ENCODE data around the gene CACNA2D3.

Gene CACNA2D3

GRCh38 chr3:54696313-54696712, 574.0 kb downstream of the CACNA2D3 start:
- no CpG with 5 or more reads among the region's 3 CpGs for WGBS, 2 donors (ENCODE audit: extremely low coverage in 2 of 2, insufficient read length in 2 of 2, insufficient replicate concordance in 1 of 2)
- no peak overlapping the region for H3K4me3 ChIP-seq (ENCODE audit: low read length in 2 of 2)
- H3K9me3 ChIP-seq (replicated peaks in 1 of 2; ENCODE audit: control insufficient read depth in 2 of 2, insufficient read depth in 1 of 2, low read depth in 1 of 2, low read length in 2 of 2): no peaks in the 10 kb centered on the region

GRCh38 chr3:54698054-54698453, 575.7 kb downstream of the CACNA2D3 start:
- Histone ChIP-seq H3K27ac (replicated peaks; ENCODE audit: low read length) (no peak overlapping the region), H3K4me1 (ENCODE audit: control insufficient read depth in 2 of 2, insufficient read depth in 1 of 2, low read depth in 1 of 2, low read length in 2 of 2) (peaks cover 3 to 25% of the 10 kb centered on the region in 2 donors), H3K23ac (ENCODE audit: low read depth, low read length, poor library complexity) (no peak overlapping the region), H3K18ac (ENCODE audit: low read length) (no peak overlapping the region), H3K4me3 (ENCODE audit: low read length in 2 of 2) (no peak overlapping the region), H3K79me1 (ENCODE audit: low read depth, low read length) (peaks cover 2% of the 10 kb centered on the region), H3K4ac (ENCODE audit: low read length) (no peak overlapping the region), H3K36me3 (replicated peaks in 1 of 2; ENCODE audit: control insufficient read depth in 2 of 2, insufficient read depth in 2 of 2, low read length in 2 of 2) (no peaks in the 10 kb centered on the region), H3K27me3 (ENCODE audit: control insufficient read depth in 3 of 3, insufficient read depth in 3 of 3, low read depth in 1 of 3, low read length in 3 of 3) (no peaks in the 10 kb centered on the region), H2BK15ac (ENCODE audit: low read length) (no peak overlapping the region), H2BK12ac (ENCODE audit: low read length) (no peak overlapping the region), H2BK5ac (ENCODE audit: low read length) (no peak overlapping the region), H3K9me3 (replicated peaks in 1 of 2; ENCODE audit: control insufficient read depth in 2 of 2, insufficient read depth in 1 of 2, low read depth in 1 of 2, low read length in 2 of 2) (no peaks in the 10 kb centered on the region), H2BK120ac (ENCODE audit: low read depth, low read length) (no peak overlapping the region), H4K91ac (ENCODE audit: low read depth, low read length, poor library complexity) (no peak overlapping the region), H2AFZ (ENCODE audit: low read length) (peak overlapping the region; percentile 65), H4K8ac (ENCODE audit: low read depth, low read length) (no peak overlapping the region), H2AK5ac (ENCODE audit: low read depth, low read length) (no peak overlapping the region), H3K14ac (ENCODE audit: low read length) (no peak overlapping the region), H3K9ac (ENCODE audit: low read depth, low read length, poor library complexity) (no peak overlapping the region), H3K4me2 (ENCODE audit: insufficient read depth, low read length, poor library complexity, severe bottlenecking) (no peak overlapping the region)
- no CpG with 5 or more reads among the region's 1 CpG for WGBS, 2 donors (ENCODE audit: extremely low coverage in 2 of 2, insufficient read length in 2 of 2, insufficient replicate concordance in 1 of 2)
- DNase-seq (ENCODE audit: low spot score): no peak

More at GRCh38 chr3:54696313-54696712, 574.0 kb downstream of the CACNA2D3 start:
- Histone ChIP-seq H3K14ac (ENCODE audit: low read length) (no peak overlapping the region), H3K4me1 (ENCODE audit: control insufficient read depth in 2 of 2, insufficient read depth in 1 of 2, low read depth in 1 of 2, low read length in 2 of 2) (peaks cover 3 to 25% of the 10 kb centered on the region in 2 donors), H2BK5ac (ENCODE audit: low read length) (no peak overlapping the region), H2BK12ac (ENCODE audit: low read length) (no peak overlapping the region), H3K27ac (replicated peaks; ENCODE audit: low read length) (no peak overlapping the region), H3K27me3 (ENCODE audit: control insufficient read depth in 3 of 3, insufficient read depth in 3 of 3, low read depth in 1 of 3, low read length in 3 of 3) (no peaks in the 10 kb centered on the region), H2AFZ (ENCODE audit: low read length) (peak overlapping the region; percentile 12), H3K4me2 (ENCODE audit: insufficient read depth, low read length, poor library complexity, severe bottlenecking) (no peak overlapping the region), H2AK5ac (ENCODE audit: low read depth, low read length) (no peak overlapping the region), H3K4ac (ENCODE audit: low read length) (no peak overlapping the region), H3K36me3 (replicated peaks in 1 of 2; ENCODE audit: control insufficient read depth in 2 of 2, insufficient read depth in 2 of 2, low read length in 2 of 2) (no peaks in the 10 kb centered on the region), H3K79me1 (ENCODE audit: low read depth, low read length) (peaks cover 2% of the 10 kb centered on the region), H4K91ac (ENCODE audit: low read depth, low read length, poor library complexity) (no peak overlapping the region), H3K9ac (ENCODE audit: low read depth, low read length, poor library complexity) (no peak overlapping the region), H2BK120ac (ENCODE audit: low read depth, low read length) (no peak overlapping the region), H3K18ac (ENCODE audit: low read length) (no peak overlapping the region), H2BK15ac (ENCODE audit: low read length) (no peak overlapping the region), H3K23ac (ENCODE audit: low read depth, low read length, poor library complexity) (no peak overlapping the region), H4K8ac (ENCODE audit: low read depth, low read length) (no peak overlapping the region)
- no peak for DNase-seq (ENCODE audit: low spot score)

GRCh38 chr3:54703923-54704322, 581.6 kb downstream of the CACNA2D3 start:
- Histone ChIP-seq H2BK120ac (ENCODE audit: low read depth, low read length) (no peak overlapping the region), H3K4me1 (ENCODE audit: control insufficient read depth in 2 of 2, insufficient read depth in 1 of 2, low read depth in 1 of 2, low read length in 2 of 2) (peaks cover 0 to 28% of the 10 kb centered on the region in 2 donors), H2AFZ (ENCODE audit: low read length) (peak overlapping the region; percentile 71), H3K23ac (ENCODE audit: low read depth, low read length, poor library complexity) (no peak overlapping the region), H4K8ac (ENCODE audit: low read depth, low read length) (no peak overlapping the region), H2AK5ac (ENCODE audit: low read depth, low read length) (no peak overlapping the region), H3K4ac (ENCODE audit: low read length) (no peak overlapping the region), H4K91ac (ENCODE audit: low read depth, low read length, poor library complexity) (no peak overlapping the region), H3K27me3 (ENCODE audit: control insufficient read depth in 3 of 3, insufficient read depth in 3 of 3, low read depth in 1 of 3, low read length in 3 of 3) (no peaks in the 10 kb centered on the region), H3K36me3 (replicated peaks in 1 of 2; ENCODE audit: control insufficient read depth in 2 of 2, insufficient read depth in 2 of 2, low read length in 2 of 2) (no peaks in the 10 kb centered on the region), H3K27ac (replicated peaks; ENCODE audit: low read length) (no peak overlapping the region), H3K9me3 (replicated peaks in 1 of 2; ENCODE audit: control insufficient read depth in 2 of 2, insufficient read depth in 1 of 2, low read depth in 1 of 2, low read length in 2 of 2) (no peaks in the 10 kb centered on the region), H3K4me3 (ENCODE audit: low read length in 2 of 2) (no peak overlapping the region), H2BK15ac (ENCODE audit: low read length) (no peak overlapping the region), H2BK5ac (ENCODE audit: low read length) (no peak overlapping the region), H3K9ac (ENCODE audit: low read depth, low read length, poor library complexity) (no peak overlapping the region), H3K4me2 (ENCODE audit: insufficient read depth, low read length, poor library complexity, severe bottlenecking) (no peak overlapping the region), H3K18ac (ENCODE audit: low read length) (no peak overlapping the region), H2BK12ac (ENCODE audit: low read length) (no peak overlapping the region), H3K14ac (ENCODE audit: low read length) (no peak overlapping the region), H3K79me1 (ENCODE audit: low read depth, low read length) (no peaks in the 10 kb centered on the region)
- no peak for DNase-seq (ENCODE audit: low spot score)
- no CpG with 5 or more reads among the region's 1 CpG for WGBS, 2 donors (ENCODE audit: extremely low coverage in 2 of 2, insufficient read length in 2 of 2, insufficient replicate concordance in 1 of 2)

- Histone ChIP-seq H3K9me3 (replicated peaks in 1 of 2; ENCODE audit: control insufficient read depth in 2 of 2, insufficient read depth in 1 of 2, low read depth in 1 of 2, low read length in 2 of 2) (no peaks in the 10 kb centered on the region), H3K4me1 (ENCODE audit: control insufficient read depth in 2 of 2, insufficient read depth in 1 of 2, low read depth in 1 of 2, low read length in 2 of 2) (peaks cover 0 to 24% of the 10 kb centered on the region in 2 donors), H3K4me3 (ENCODE audit: low read length in 2 of 2) (no peak overlapping the region), H2BK15ac (ENCODE audit: low read length) (no peak overlapping the region), H3K18ac (ENCODE audit: low read length) (no peak overlapping the region), H3K27ac (replicated peaks; ENCODE audit: low read length) (no peak overlapping the region), H3K14ac (ENCODE audit: low read length) (no peak overlapping the region), H3K36me3 (replicated peaks in 1 of 2; ENCODE audit: control insufficient read depth in 2 of 2, insufficient read depth in 2 of 2, low read length in 2 of 2) (no peaks in the 10 kb centered on the region), H3K79me1 (ENCODE audit: low read depth, low read length) (no peaks in the 10 kb centered on the region), H4K91ac (ENCODE audit: low read depth, low read length, poor library complexity) (no peak overlapping the region), H2AK5ac (ENCODE audit: low read depth, low read length) (no peak overlapping the region), H3K9ac (ENCODE audit: low read depth, low read length, poor library complexity) (no peak overlapping the region), H2AFZ (ENCODE audit: low read length) (no peak overlapping the region), H3K27me3 (ENCODE audit: control insufficient read depth in 3 of 3, insufficient read depth in 3 of 3, low read depth in 1 of 3, low read length in 3 of 3) (no peaks in the 10 kb centered on the region), H2BK12ac (ENCODE audit: low read length) (no peak overlapping the region), H3K4ac (ENCODE audit: low read length) (no peak overlapping the region), H2BK5ac (ENCODE audit: low read length) (no peak overlapping the region), H3K4me2 (ENCODE audit: insufficient read depth, low read length, poor library complexity, severe bottlenecking) (no peak overlapping the region), H2BK120ac (ENCODE audit: low read depth, low read length) (no peak overlapping the region), H3K23ac (ENCODE audit: low read depth, low read length, poor library complexity) (no peak overlapping the region), H4K8ac (ENCODE audit: low read depth, low read length) (no peak overlapping the region)
- DNase-seq (ENCODE audit: low spot score): no peak
- WGBS, 2 donors (ENCODE audit: extremely low coverage in 2 of 2, insufficient read length in 2 of 2, insufficient replicate concordance in 1 of 2): no CpG with 5 or more reads among the region's 3 CpGs
These were observed 583.4 kb downstream of the CACNA2D3 start for GRCh38 chr3:54705730-54706129.

Data from neuronal stem cell (in vitro differentiated cells).